MM.1S (cell line): ENCODE data around the gene GYS1.
"Not testable (repeated sequence)": the region's sequence is repeated elsewhere in the genome, so short reads cannot be mapped to it uniquely, and the experiment has no call there.

Experiments
- DNase-seq: peaks from one replicate; pipeline ENCODE4 v3.0.0-alpha.2; 2015
- H2AFZ ChIP-seq: fragments of 300-600 bp; sonication (generic); 2 replicates; pipeline ENCODE4 v1.6.0; 2016; ENCODE audit warnings: antibody characterized with exemption, low read length
- H3F3A ChIP-seq: fragments of 300-600 bp; sonication (generic); 2 replicates; pipeline ENCODE4 v1.6.1; 2016; ENCODE audit warnings: mild to moderate bottlenecking, antibody characterized with exemption, low read length, moderate library complexity, mixed read lengths; ENCODE audit not compliant: insufficient read depth
- H3K27ac ChIP-seq: fragments of 300-600 bp; sonication (generic); 2 replicates; pipeline ENCODE4 v1.5.1; 2016; ENCODE audit warnings: mild to moderate bottlenecking, low read length
- H3K27me3 ChIP-seq: fragments of 300-600 bp; sonication (generic); replicated peaks from 2 replicates; pipeline ENCODE4 v1.6.0; 2016; ENCODE audit warnings: low read length; ENCODE audit not compliant: insufficient read depth
- H3K36me3 ChIP-seq: fragments of 300-600 bp; sonication (generic); replicated peaks from 2 replicates; pipeline ENCODE4 v1.6.1; 2016; ENCODE audit warnings: mild to moderate bottlenecking, low read length, mixed read lengths; ENCODE audit not compliant: insufficient read depth
- H3K4me1 ChIP-seq: fragments of 300-600 bp; sonication (generic); 2 replicates; pipeline ENCODE4 v1.6.1; 2016; ENCODE audit warnings: low read length, mixed read lengths
- H3K4me2 ChIP-seq: fragments of 300-600 bp; sonication (generic); 2 replicates; pipeline ENCODE4 v1.6.0; 2016; ENCODE audit warnings: low read depth, low read length
- H3K4me3 ChIP-seq: fragments of 300-600 bp; sonication (generic); 2 replicates; pipeline ENCODE4 v1.5.1; 2016; ENCODE audit warnings: low read length, mixed read lengths
- H3K79me2 ChIP-seq: fragments of 300-600 bp; sonication (generic); 2 replicates; pipeline ENCODE4 v1.6.1; 2016; ENCODE audit warnings: mixed run types, low read length, mixed read lengths
- H3K9ac ChIP-seq: fragments of 300-600 bp; sonication (generic); 2 replicates; pipeline ENCODE4 v1.6.1; 2016; ENCODE audit warnings: low read length, mixed read lengths
- H3K9me2 ChIP-seq: fragments of 300-600 bp; sonication (generic); replicated peaks from 2 replicates; pipeline ENCODE4 v1.6.1; 2016; ENCODE audit warnings: mild to moderate bottlenecking, low read length, mixed read lengths; ENCODE audit not compliant: insufficient read depth
- H3K9me3 ChIP-seq: fragments of 300-600 bp; sonication (generic); replicated peaks from 2 replicates; pipeline ENCODE4 v1.6.1; 2016; ENCODE audit warnings: mild to moderate bottlenecking, low read length, mixed read lengths; ENCODE audit not compliant: insufficient read depth
- H4K20me1 ChIP-seq: fragments of 300-600 bp; sonication (generic); 2 replicates; pipeline ENCODE4 v1.6.1; 2016; ENCODE audit warnings: mild to moderate bottlenecking, low read length, moderate library complexity, mixed read lengths; ENCODE audit not compliant: insufficient read depth
- EZH2 ChIP-seq: fragments of 300-600 bp; sonication (generic); optimal IDR thresholded peaks from 2 replicates; pipeline ENCODE3; 2017; ENCODE audit warnings: low read depth, mild to moderate bottlenecking, antibody characterized with exemption, low read length, mixed read lengths
- EZH2phosphoT487 ChIP-seq: fragments of 300-600 bp; sonication (generic); IDR thresholded peaks from 2 replicates; pipeline ENCODE4 v1.6.1; 2018; ENCODE audit warnings: antibody characterized with exemption, low read length
- TF ChIP-seq, protein P1 (sequence below): fragments of 300-600 bp; sonication (generic); IDR thresholded peaks from 2 replicates; pipeline ENCODE4 v1.5.1; 2016; ENCODE audit warnings: antibody characterized with exemption, low read length, mixed read lengths

The GYS1 gene

GRCh38 chr19:49024233-49024632 is 31.1 kb upstream of the GYS1 start, which contains the start of gene CGB3:
TSS of gene CGB3 (minus strand) at chr19:49024333. CDS start at chr19:49023971, 362 bp downstream.
- peaks cover 22% of the 10 kb centered on the region for H3K27me3 ChIP-seq
- not testable (repeated sequence) for H3K27ac ChIP-seq, H3K4me2 ChIP-seq, H3K36me3 ChIP-seq, H2AFZ ChIP-seq, DNase-seq, H3K4me3 ChIP-seq, H3K9me2 ChIP-seq, H3K9me3 ChIP-seq, H3F3A ChIP-seq, H3K4me1 ChIP-seq, H3K9ac ChIP-seq, H4K20me1 ChIP-seq, H3K79me2 ChIP-seq

GRCh38 chr19:49022116-49022515 is 29.0 kb upstream of the GYS1 start:
- H3K9ac ChIP-seq = no peak overlapping the region
- DNase-seq = no peak
- no peak overlapping the region for H2AFZ ChIP-seq
- H3K27me3 ChIP-seq = peaks cover 34% of the 10 kb centered on the region
- H3K4me1 ChIP-seq = no peaks in the 10 kb centered on the region
- H3K4me3 ChIP-seq = no peak overlapping the region
- no peak overlapping the region for H3K27ac ChIP-seq
- no peak overlapping the region for H3K4me2 ChIP-seq
- H3K36me3 ChIP-seq = no peaks in the 10 kb centered on the region
- H3K79me2 ChIP-seq = no peaks in the 10 kb centered on the region
- TF ChIP-seq EZH2 (no peak), EZH2phosphoT487 (no peak)
- TF ChIP-seq, protein P1, sequence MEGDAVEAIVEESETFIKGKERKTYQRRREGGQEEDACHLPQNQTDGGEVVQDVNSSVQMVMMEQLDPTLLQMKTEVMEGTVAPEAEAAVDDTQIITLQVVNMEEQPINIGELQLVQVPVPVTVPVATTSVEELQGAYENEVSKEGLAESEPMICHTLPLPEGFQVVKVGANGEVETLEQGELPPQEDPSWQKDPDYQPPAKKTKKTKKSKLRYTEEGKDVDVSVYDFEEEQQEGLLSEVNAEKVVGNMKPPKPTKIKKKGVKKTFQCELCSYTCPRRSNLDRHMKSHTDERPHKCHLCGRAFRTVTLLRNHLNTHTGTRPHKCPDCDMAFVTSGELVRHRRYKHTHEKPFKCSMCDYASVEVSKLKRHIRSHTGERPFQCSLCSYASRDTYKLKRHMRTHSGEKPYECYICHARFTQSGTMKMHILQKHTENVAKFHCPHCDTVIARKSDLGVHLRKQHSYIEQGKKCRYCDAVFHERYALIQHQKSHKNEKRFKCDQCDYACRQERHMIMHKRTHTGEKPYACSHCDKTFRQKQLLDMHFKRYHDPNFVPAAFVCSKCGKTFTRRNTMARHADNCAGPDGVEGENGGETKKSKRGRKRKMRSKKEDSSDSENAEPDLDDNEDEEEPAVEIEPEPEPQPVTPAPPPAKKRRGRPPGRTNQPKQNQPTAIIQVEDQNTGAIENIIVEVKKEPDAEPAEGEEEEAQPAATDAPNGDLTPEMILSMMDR = no peak
- no peaks in the 10 kb centered on the region for H3K9me2 ChIP-seq
- no peaks in the 10 kb centered on the region for H3K9me3 ChIP-seq
- H3F3A ChIP-seq = no peaks in the 10 kb centered on the region
- H4K20me1 ChIP-seq = no peaks in the 10 kb centered on the region

DNA sequence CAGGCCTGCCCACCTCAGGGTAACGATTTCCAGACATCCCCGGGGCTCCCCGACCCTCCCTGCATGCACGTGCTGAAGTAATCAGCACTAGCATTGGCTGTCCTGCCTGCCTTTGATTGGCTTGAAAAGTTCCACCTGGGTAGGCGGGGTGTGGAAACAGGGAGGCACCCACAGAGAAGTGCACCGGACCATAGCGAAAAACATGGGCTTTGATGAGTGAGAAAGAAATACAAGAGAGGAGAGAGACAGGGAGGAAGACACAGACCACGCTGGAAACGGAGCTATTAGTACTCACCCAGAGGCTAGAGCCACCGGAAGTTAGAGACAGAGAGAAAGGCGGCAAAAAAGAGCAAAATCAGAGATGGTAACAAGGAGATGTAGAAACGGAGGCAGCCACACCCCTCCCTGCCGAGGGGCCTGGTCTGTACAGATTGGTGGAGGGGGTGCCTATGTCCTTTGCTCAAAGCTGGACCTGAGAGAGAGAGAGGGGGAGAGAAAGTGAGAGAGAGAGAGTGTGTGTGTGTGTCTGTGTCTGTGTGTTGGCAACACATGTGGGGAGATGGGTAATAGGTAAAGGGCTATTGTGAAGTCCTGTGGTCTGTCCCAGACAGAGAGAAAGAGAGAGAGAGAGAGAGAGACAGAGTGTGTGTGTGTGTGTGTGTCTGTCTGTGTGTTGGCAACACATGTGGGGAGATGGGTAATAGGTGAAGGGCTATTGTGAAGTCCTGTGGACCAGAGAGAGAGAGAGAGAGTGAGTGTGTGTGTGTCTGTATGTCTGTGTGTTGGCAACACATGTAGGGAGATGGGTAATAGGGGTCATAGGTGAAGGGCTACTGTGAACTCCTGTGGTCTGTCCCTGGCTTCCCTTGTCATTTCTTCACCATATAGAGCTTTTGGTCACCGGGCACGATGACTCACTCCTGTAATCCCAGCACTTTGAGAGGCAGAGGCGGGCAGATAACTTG is 28.1 kb upstream of the GYS1 start:
- Histone ChIP-seq H2AFZ (0 out of 2 replicates have a peak overlapping the region, but pooled peaks have one; percentile 27), H3K9me2 (no peaks in the 10 kb centered on the region), H3K4me1 (no peaks in the 10 kb centered on the region), H4K20me1 (no peaks in the 10 kb centered on the region), H3F3A (no peaks in the 10 kb centered on the region), H3K27ac (no peak overlapping the region), H3K27me3 (peaks cover 34% of the 10 kb centered on the region), H3K4me2 (no peak overlapping the region), H3K9ac (no peak overlapping the region), H3K36me3 (no peaks in the 10 kb centered on the region), H3K9me3 (no peaks in the 10 kb centered on the region), H3K4me3 (no peak overlapping the region), H3K79me2 (no peaks in the 10 kb centered on the region)
- TF ChIP-seq EZH2phosphoT487 = no peak
- TF ChIP-seq, protein P1 = no peak
- no peak for TF ChIP-seq EZH2
- no peak for DNase-seq

GRCh38 chr19:49020342-49020741 is 27.2 kb upstream of the GYS1 start:
- H3K27me3 ChIP-seq = peaks cover 34% of the 10 kb centered on the region
- no peaks in the 10 kb centered on the region for H3K9me3 ChIP-seq
- no peaks in the 10 kb centered on the region for H4K20me1 ChIP-seq
- no peak overlapping the region for H3K9ac ChIP-seq
- no peak overlapping the region for H3K27ac ChIP-seq
- no peaks in the 10 kb centered on the region for H3K9me2 ChIP-seq
- TF ChIP-seq, protein P1 = no peak
- no peak for TF ChIP-seq EZH2
- TF ChIP-seq EZH2phosphoT487 = no peak
- H3F3A ChIP-seq = no peaks in the 10 kb centered on the region
- H3K4me3 ChIP-seq = no peak overlapping the region
- H3K79me2 ChIP-seq = no peaks in the 10 kb centered on the region
- H3K4me1 ChIP-seq = no peaks in the 10 kb centered on the region
- H3K4me2 ChIP-seq = no peak overlapping the region
- no peaks in the 10 kb centered on the region for H3K36me3 ChIP-seq
- no peak for DNase-seq
- H2AFZ ChIP-seq = no peak overlapping the region
